ENCODE results near the gene PAK4. TPM values are rescaled to one million over a fixed set of nuclear protein-coding genes. Genes with fewer than 3 reads are reported as not detected.

The PAK4 gene
- total and polyA plus RNA-seq, 2 of the 8 experiments (the other 6 are each of a cell fraction or from before 2014, with no cell fraction given) = 50.7 to 64.4 TPM

DNA sequence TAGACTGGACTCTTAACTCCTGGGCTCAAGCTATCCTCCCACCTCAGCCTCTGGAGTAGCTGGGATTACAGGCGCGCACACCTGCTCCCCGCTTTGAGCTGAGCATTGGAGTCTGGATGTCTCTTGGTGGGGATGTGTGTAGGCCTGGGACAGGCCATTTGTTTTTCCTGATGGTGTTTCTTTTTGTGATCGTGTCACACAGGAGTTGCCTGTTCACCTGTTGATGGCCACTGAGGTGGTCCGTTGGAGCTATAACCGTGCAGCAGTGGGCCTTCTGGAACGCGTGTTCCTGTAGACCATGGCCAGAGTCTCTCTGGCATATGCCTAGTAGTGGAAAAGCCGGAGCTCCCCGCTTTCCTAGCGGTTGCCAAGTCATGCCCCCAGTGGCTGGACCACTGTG lies 3.5 kb downstream of the PAK4 start:
- peaks cover 0 to 36% (median 21%) of the 10 kb centered on the region in 4 experiments; a peak in 6 of 7 replicates for H3K4me1 ChIP-seq (replicated peaks in 1 of 4; ENCODE audit: control insufficient read depth in 3 of 4, insufficient read depth in 4 of 4, low read length in 3 of 4)
- FAIRE-seq = no peak
- no peak overlapping the region for H3K27ac ChIP-seq (ENCODE audit: low read depth, low read length)
- H3K36me3 ChIP-seq (ENCODE audit: control insufficient read depth in 2 of 4, insufficient read depth in 4 of 4, low read length in 3 of 4) = no peaks in the 10 kb centered on the region
- ChIA-PET POLR2A (ENCODE audit: partially characterized antibody) (interaction anchor here (1.1 to 1.9 kb wide), 5 partner anchors 9 to 83 kb away, joined by 3 to 7 read pairs (median 3); no protein-coding TSS in a partner anchor), CTCF (ENCODE audit: partially characterized antibody) (interaction anchor here (0.6 to 1.5 kb wide), 5 partner anchors 15 to 293 kb away, joined by 3 to 5 read pairs (median 4); no protein-coding TSS in a partner anchor)
- H3K4me3 ChIP-seq (ENCODE audit: extremely low read depth in 1 of 4, insufficient read depth in 2 of 4, low read depth in 3 of 4, low read length in 4 of 4) = no peak overlapping the region
- no peak overlapping the region; the same call in 1 of the 2 replicates for H4K8ac ChIP-seq (ENCODE audit: extremely low read depth, insufficient read depth, low read length)
- peaks cover 18 to 81% of the 10 kb centered on the region in 2 experiments for H3K79me2 ChIP-seq (ENCODE audit: control insufficient read depth in 1 of 2, insufficient read depth in 2 of 2, low read length in 2 of 2)
- H2AK5ac ChIP-seq (ENCODE audit: low read depth, low read length) = no peak overlapping the region
- H3K23me2 ChIP-seq (ENCODE audit: low read depth, low read length) = no peaks in the 10 kb centered on the region; the same call in 1 of the 2 replicates
- H2BK12ac ChIP-seq (ENCODE audit: low read depth, low read length) = no peak overlapping the region
- no peak overlapping the region for H3K4me2 ChIP-seq (ENCODE audit: insufficient read depth in 1 of 2, low read depth in 2 of 2, low read length in 2 of 2)
- H3K4ac ChIP-seq (replicated peaks; ENCODE audit: insufficient read length, low read depth, low read length) = no peak overlapping the region
- no peaks in the 10 kb centered on the region for H3K9me3 ChIP-seq (ENCODE audit: insufficient read depth in 2 of 2, low read depth in 1 of 2, low read length in 1 of 2)
- no peak overlapping the region for H2BK120ac ChIP-seq (replicated peaks; ENCODE audit: low read depth, low read length)
- H2AFZ ChIP-seq (ENCODE audit: low read length) = no peak overlapping the region
- H2BK5ac ChIP-seq (ENCODE audit: low read depth, low read length) = no peak overlapping the region
- no peak for DNase-seq (ENCODE audit: low read depth in 1 of 2, low spot score in 2 of 2)
- H3K23ac ChIP-seq (ENCODE audit: insufficient read length) = no peak overlapping the region
- H4K91ac ChIP-seq (replicated peaks; ENCODE audit: insufficient read length, low read length) = no peak overlapping the region
- no peak overlapping the region for H2BK15ac ChIP-seq (ENCODE audit: low read length)
- peaks cover 12 to 43% of the 10 kb centered on the region in 2 experiments for H4K20me1 ChIP-seq (replicated peaks in 1 of 2; ENCODE audit: control insufficient read depth in 1 of 2, insufficient read depth in 2 of 2, low read length in 2 of 2)
- H3K9ac ChIP-seq (replicated peaks in 1 of 4; ENCODE audit: extremely low read depth in 1 of 4, low read depth in 3 of 4, low read length in 3 of 4) = no peak overlapping the region
- H2BK20ac ChIP-seq (ENCODE audit: low read length) = no peak overlapping the region
- H3K56ac ChIP-seq (replicated peaks; ENCODE audit: insufficient read length, low read depth, low read length) = no peak overlapping the region
- H3K27me3 ChIP-seq (replicated peaks in 1 of 4; ENCODE audit: control insufficient read depth in 3 of 4, extremely low read depth in 1 of 4, insufficient read depth in 3 of 4, low read length in 3 of 4) = no peaks in the 10 kb centered on the region
- WGBS, 2 experiments (ENCODE audit: extremely low coverage in 1 of 2, insufficient coverage in 1 of 2, insufficient read length in 1 of 2, insufficient replicate concordance in 2 of 2, low coverage in 1 of 2, low lambda C conversion rate in 2 of 2, missing lambda C conversion rate in 1 of 2) = 95% methylated on average over 10 of the region's 11 CpGs; no CpG with 5 or more reads in 1 of the 2 experiments
- no peak overlapping the region for H4K5ac ChIP-seq (ENCODE audit: insufficient read length, low read depth, low read length)
- H3K14ac ChIP-seq (ENCODE audit: insufficient read length) = no peak overlapping the region
- H3K79me1 ChIP-seq (ENCODE audit: low read depth, low read length) = peaks cover 28% of the 10 kb centered on the region
- no peak overlapping the region; the same call in 1 of the 2 replicates for H3K18ac ChIP-seq (ENCODE audit: extremely low read depth, low read length)
- TF ChIP-seq TEAD4 (IDR thresholded peaks at IDR 0.05; ENCODE audit: low read depth, low read length) (no peak), EZH2 (IDR thresholded peaks at IDR 0.05; ENCODE audit: low read depth, low read length, severe bottlenecking) (no peak), NANOG (IDR thresholded peaks at IDR 0.05; ENCODE audit: insufficient read depth, low read depth, low read length, poor library complexity, severe bottlenecking) (no peak)
